Esophagus (tissue), 2 donors: ENCODE results near the gene TAS2R9. TPM values are rescaled to one million over a fixed set of nuclear protein-coding genes. Genes with fewer than 3 reads are reported as not detected.
"Not testable (repeated sequence)": the region's sequence is repeated elsewhere in the genome, so short reads cannot be mapped to it uniquely, and the experiment has no call there.

ENCODE experiments used
- H3K27ac ChIP-seq, 2 donors: one replicate each; pipeline ENCODE4 v1.5.1; 2013; ENCODE audit warnings: low read depth in 2 of 2, mild to moderate bottlenecking in 2 of 2, inconsistent platforms in 1 of 2, low read length in 1 of 2, moderate library complexity in 1 of 2
- H3K27me3 ChIP-seq, 2 donors: one replicate each; pipeline ENCODE4 v1.6.1; 2013; ENCODE audit warnings: low read length in 2 of 2, control low read depth in 1 of 2, mild to moderate bottlenecking in 1 of 2; ENCODE audit not compliant: insufficient read depth in 2 of 2, control insufficient read depth in 1 of 2
- H3K36me3 ChIP-seq, 2 donors: one replicate each; pipeline ENCODE4 v1.6.1; 2013; ENCODE audit warnings: low read length in 1 of 2; ENCODE audit not compliant: control insufficient read depth in 2 of 2, insufficient read depth in 2 of 2
- H3K4me1 ChIP-seq, 2 donors: one replicate each; pipeline ENCODE4 v1.6.1; 2013; ENCODE audit warnings: low read length in 1 of 2; ENCODE audit not compliant: control insufficient read depth in 2 of 2, insufficient read depth in 2 of 2
- H3K4me3 ChIP-seq, 2 donors: one replicate each; pipeline ENCODE4 v1.5.1; 2013; ENCODE audit warnings: low read length in 2 of 2, mild to moderate bottlenecking in 2 of 2, low read depth in 1 of 2, moderate library complexity in 1 of 2
- H3K9me3 ChIP-seq, 2 donors: one replicate each; pipeline ENCODE4 v1.6.1; 2013; ENCODE audit warnings: mild to moderate bottlenecking in 2 of 2, low read depth in 1 of 2, low read length in 1 of 2, moderate library complexity in 1 of 2; ENCODE audit not compliant: control insufficient read depth in 2 of 2, insufficient read depth in 1 of 2
- WGBS, 2 donors: extraction: QIAGEN DNeasy Blood & Tissue Kit; methylation state at CpG; one replicate each; pipeline ENCODE4 v1.1.7; 2013; 5-methylcytosine and 5-hydroxymethylcytosine counted together
- polyA plus RNA-seq, 2 donors: library from polyadenylated mRNA; stranded (reverse); fragments of 200-250 nt; gene quantifications; one replicate each; pipeline ENCODE4 v1.2.3, GENCODE V29; 2013
- donor health status: healthy with polysubstance abuse.
- donor health status: Bipolar disorder and iron deficiency.

Gene TAS2R9
- polyA plus RNA-seq, 2 donors, result not detected

GRCh38 chr12:10824957-10825356 is 15.0 kb upstream of the TAS2R9 start:
- 83 to 90% methylated on average over 3 of the region's 3 CpGs for WGBS, 2 donors
- Histone ChIP-seq H3K27ac (no peak overlapping the region), H3K9me3 (no peaks in the 10 kb centered on the region), H3K27me3 (no peaks in the 10 kb centered on the region), H3K36me3 (no peaks in the 10 kb centered on the region), H3K4me3 (no peak overlapping the region), H3K4me1 (no peaks in the 10 kb centered on the region)

GRCh38 chr12:10811883-10812536 is 2.0 kb upstream of the TAS2R9 start:
- Histone ChIP-seq H3K4me1 (no peaks in the 10 kb centered on the region), H3K36me3 (no peaks in the 10 kb centered on the region), H3K9me3 (no peaks in the 10 kb centered on the region), H3K27me3 (no peaks in the 10 kb centered on the region), H3K4me3 (no peak overlapping the region), H3K27ac (no peak overlapping the region)
- WGBS, 2 donors, result 79 to 83% methylated on average over 3 of the region's 3 CpGs

- H3K27ac ChIP-seq, result no peak within 1 kb of the TSS
- no peak within 1 kb of the TSS for H3K4me3 ChIP-seq
- no peaks in the 10 kb centered on the region for H3K36me3 ChIP-seq
- H3K4me1 ChIP-seq, result no peaks in the 10 kb centered on the region
- no peaks in the 10 kb centered on the region for H3K9me3 ChIP-seq
- H3K27me3 ChIP-seq, result no peaks in the 10 kb centered on the region
- WGBS, 2 donors, result 56 to 67% methylated on average over 1 of the region's 1 CpG
These were observed 2.8 kb downstream of the TAS2R9 start, which contains the start of gene TAS2R8 for GRCh38 chr12:10807186-10807585. Gene TAS2R8, minus strand, starts transcription at chr12:10807286. Its CDS starts 306 bp downstream, at chr12:10806980.

- WGBS, 2 donors, result 54 to 59% methylated on average over 4 of the region's 4 CpGs
- no peak within 1 kb of the TSS for H3K4me3 ChIP-seq
- no peaks in the 10 kb centered on the region for H3K36me3 ChIP-seq
- H3K9me3 ChIP-seq, result no peaks in the 10 kb centered on the region
- no peaks in the 10 kb centered on the region for H3K27me3 ChIP-seq
- H3K27ac ChIP-seq, result no peak within 1 kb of the TSS
- no peaks in the 10 kb centered on the region for H3K4me1 ChIP-seq
These were observed 7.4 kb downstream of the TAS2R9 start, which contains the start of gene TAS2R7 for GRCh38 chr12:10802587-10802986. Gene TAS2R7, minus strand, starts transcription at chr12:10802627. Its CDS starts 57 bp downstream, at chr12:10802570.

- H3K4me1 ChIP-seq, result no peaks in the 10 kb centered on the region
- H3K36me3 ChIP-seq, result no peaks in the 10 kb centered on the region
- H3K27me3 ChIP-seq, result no peaks in the 10 kb centered on the region
- no peak overlapping the region for H3K4me3 ChIP-seq
- 47 to 54% methylated on average over 5 of the region's 5 CpGs for WGBS, 2 donors
- H3K9me3 ChIP-seq, result no peaks in the 10 kb centered on the region
- H3K27ac ChIP-seq, result no peak overlapping the region
These were observed 8.2 kb downstream of the TAS2R9 start for GRCh38 chr12:10801741-10802140.

GRCh38 chr12:10794222-10794621 is 15.7 kb downstream of the TAS2R9 start:
- no peaks in the 10 kb centered on the region for H3K36me3 ChIP-seq

DNA sequence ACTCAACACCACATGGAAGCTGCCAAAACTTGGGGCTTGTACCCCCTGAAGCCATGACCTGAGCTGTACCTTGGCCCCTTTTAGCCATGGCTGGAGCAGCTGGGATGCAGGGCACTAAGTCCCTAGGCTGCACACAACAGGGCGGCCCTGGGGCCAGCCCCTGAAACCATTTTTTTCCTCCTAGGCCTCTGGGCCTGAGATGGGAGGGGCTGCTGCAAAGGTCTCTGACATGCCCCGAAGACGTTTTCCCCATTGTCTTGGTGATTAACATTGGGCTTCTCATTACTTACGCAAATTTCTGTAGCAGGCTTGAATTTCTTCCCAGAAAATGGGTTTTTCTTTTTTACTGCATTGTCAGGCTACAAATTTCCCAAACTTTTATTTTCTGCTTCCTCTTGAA is 18.2 kb downstream of the TAS2R9 start:
- not testable (repeated sequence) for H3K9me3 ChIP-seq, H3K27ac ChIP-seq, H3K4me1 ChIP-seq, H3K36me3 ChIP-seq, H3K27me3 ChIP-seq, H3K4me3 ChIP-seq
- WGBS, 2 donors, result 85 to 88% methylated on average over 4 of the region's 4 CpGs

More at GRCh38 chr12:10794222-10794621, 15.7 kb downstream of the TAS2R9 start:
- Histone ChIP-seq H3K27ac (no peak overlapping the region), H3K4me3 (no peak overlapping the region), H3K9me3 (no peaks in the 10 kb centered on the region), H3K27me3 (no peaks in the 10 kb centered on the region), H3K4me1 (no peaks in the 10 kb centered on the region)
- WGBS, 2 donors, result 41 to 46% methylated on average over 2 of the region's 2 CpGs

DNA sequence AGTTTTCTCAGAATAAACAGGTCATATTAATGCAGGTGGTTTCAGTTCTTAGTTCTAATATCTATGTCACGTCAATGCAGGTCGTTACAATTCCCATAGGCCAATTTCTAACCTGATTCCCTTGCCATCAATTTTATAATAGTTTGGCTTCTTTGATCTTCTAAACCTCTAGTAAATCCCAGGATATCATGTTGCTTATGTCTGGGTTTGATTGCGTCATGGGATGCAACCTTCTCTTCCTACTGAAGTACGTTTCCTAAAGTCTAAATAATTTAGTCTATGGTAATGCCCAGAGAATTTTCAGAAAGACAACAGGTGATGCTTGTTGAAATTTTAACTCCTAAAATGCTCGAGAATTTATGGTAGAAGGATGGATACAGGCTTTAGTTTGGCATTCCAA is 26.7 kb downstream of the TAS2R9 start:
- Histone ChIP-seq H3K36me3 (no peaks in the 10 kb centered on the region), H3K27ac (no peak overlapping the region), H3K4me3 (no peak overlapping the region), H3K9me3 (no peaks in the 10 kb centered on the region), H3K27me3 (no peaks in the 10 kb centered on the region), H3K4me1 (no peaks in the 10 kb centered on the region)
- 60 to 62% methylated on average over 5 of the region's 5 CpGs for WGBS, 2 donors

- Histone ChIP-seq H3K4me1 (no peaks in the 10 kb centered on the region), H3K36me3 (no peaks in the 10 kb centered on the region), H3K4me3 (no peak overlapping the region), H3K27ac (no peak overlapping the region), H3K27me3 (no peaks in the 10 kb centered on the region), H3K9me3 (no peaks in the 10 kb centered on the region)
- WGBS, 2 donors, result 79 to 83% methylated on average over 2 of the region's 2 CpGs
These were observed 30.9 kb downstream of the TAS2R9 start for GRCh38 chr12:10779103-10779502.

- Histone ChIP-seq H3K27me3 (no peaks in the 10 kb centered on the region), H3K4me1 (no peaks in the 10 kb centered on the region), H3K9me3 (no peaks in the 10 kb centered on the region), H3K36me3 (no peaks in the 10 kb centered on the region), H3K27ac (no peak overlapping the region), H3K4me3 (no peak overlapping the region)
- 0% methylated on average over 1 of the region's 1 CpG for WGBS, 2 donors
These were observed 38.7 kb downstream of the TAS2R9 start for GRCh38 chr12:10771132-10771733.
